Gastrocnemius medialis (tissue), 4 donors: ENCODE data around the gene SLCO3A1.

Experiments
- CTCF ChIP-seq, 5 experiments: fragments of 450-650 bp in 3 of 5; fragments of 200-600 bp in 2 of 5; sonication (generic) in 2 of 5; IDR thresholded peaks in 4 of 5; conservative IDR thresholded peaks in 1 of 5; 1 replicate in 4 of 5; 2 replicates in 1 of 5; pipeline ENCODE4 v1.5.1; 2016 to 2019; ENCODE audit warnings: antibody characterized with exemption in 5 of 5, mild to moderate bottlenecking in 3 of 5, moderate library complexity in 3 of 5
- POLR2A ChIP-seq, 2 donors: fragments of 450-650 bp; IDR thresholded peaks; one replicate each; pipeline ENCODE4 v1.6.1; 2017; ENCODE audit warnings: antibody characterized with exemption in 2 of 2, mild to moderate bottlenecking in 2 of 2, moderate library complexity in 2 of 2

- TF ChIP-seq CTCF (IDR thresholded peaks at IDR 0.05 in 4 of 5, conservative IDR thresholded peaks at IDR 0.05 in 1 of 5) = no peak
- TF ChIP-seq POLR2A (IDR thresholded peaks at IDR 0.05) = no peak
These were observed 222.3 kb downstream of the SLCO3A1 start for GRCh38 chr15:92075764-92076163.
